Astrocyte (in vitro differentiated cells and primary cell): Measurements from ENCODE around the gene WDR35. TPM values are rescaled to one million over a fixed set of nuclear protein-coding genes. Genes with fewer than 3 reads are reported as not detected.

Experiments
- DNase-seq: peaks from one replicate; pipeline ENCODE4 v3.0.0-alpha.2; 2010; ENCODE audit warnings: low read depth
- FAIRE-seq: peaks from 2 replicates; lab custom pipeline; 2011; peaks lifted over from hg19 to GRCh38; lab: Jason Lieb, UNC
- H2AFZ ChIP-seq: 2 replicates; pipeline ENCODE4 v1.6.0; 2012; ENCODE audit warnings: low read depth, low read length, inconsistent platforms
- H3K27ac ChIP-seq: 2 replicates; pipeline ENCODE4 v1.5.1; 2011; ENCODE audit warnings: low read depth, low read length, inconsistent platforms
- H3K27me3 ChIP-seq: 2 replicates; pipeline ENCODE4 v1.6.0; 2011; ENCODE audit warnings: low read length, inconsistent platforms; ENCODE audit not compliant: insufficient read depth
- H3K36me3 ChIP-seq: 2 replicates; pipeline ENCODE4 v1.5.1; 2011; ENCODE audit warnings: low read length, inconsistent platforms; ENCODE audit not compliant: insufficient read depth
- H3K4me1 ChIP-seq: 2 replicates; pipeline ENCODE4 v1.5.1; 2011; ENCODE audit warnings: low read length, inconsistent platforms; ENCODE audit not compliant: insufficient read depth
- H3K4me2 ChIP-seq: 2 replicates; pipeline ENCODE4 v1.6.0; 2012; ENCODE audit warnings: low read length, inconsistent platforms
- H3K4me3 ChIP-seq: 2 replicates; pipeline ENCODE4 v1.5.1; 2011; ENCODE audit warnings: low read depth, mild to moderate bottlenecking, low read length, inconsistent platforms; ENCODE audit not compliant: insufficient read depth
- H3K79me2 ChIP-seq: 2 replicates; pipeline ENCODE4 v1.6.0; 2012; ENCODE audit warnings: mild to moderate bottlenecking, low read length, inconsistent platforms; ENCODE audit not compliant: insufficient read depth
- H3K9ac ChIP-seq: 2 replicates; pipeline ENCODE4 v1.6.0; 2012; ENCODE audit warnings: mild to moderate bottlenecking, low read length, inconsistent platforms
- H3K9me3 ChIP-seq: 2 replicates; pipeline ENCODE4 v1.5.1; 2012; ENCODE audit warnings: low read depth, mild to moderate bottlenecking, low read length, inconsistent platforms; ENCODE audit not compliant: insufficient read depth
- H4K20me1 ChIP-seq: 2 replicates; pipeline ENCODE4 v1.6.0; 2012; ENCODE audit warnings: low read length, inconsistent platforms; ENCODE audit not compliant: insufficient read depth
- H3K27ac Mint-ChIP-seq: one replicate; pipeline ENCODE4 v1.8.0; 2021; ENCODE audit warnings: mild to moderate bottlenecking, mixed read lengths; ENCODE audit not compliant: unreplicated experiment
- H3K27me3 Mint-ChIP-seq: one replicate; pipeline ENCODE4 v1.8.0; 2021; ENCODE audit warnings: low read depth, mixed read lengths; ENCODE audit not compliant: unreplicated experiment
- H3K36me3 Mint-ChIP-seq: one replicate; pipeline ENCODE4 v1.8.0; 2021; ENCODE audit warnings: low read depth, mixed read lengths; ENCODE audit not compliant: unreplicated experiment
- H3K4me1 Mint-ChIP-seq: one replicate; pipeline ENCODE4 v1.8.0; 2021; ENCODE audit warnings: low read depth, mixed read lengths; ENCODE audit not compliant: unreplicated experiment
- H3K4me3 Mint-ChIP-seq: one replicate; pipeline ENCODE4 v1.8.0; 2021; ENCODE audit warnings: mild to moderate bottlenecking, moderate library complexity, mixed read lengths; ENCODE audit not compliant: unreplicated experiment
- H3K9me3 Mint-ChIP-seq: one replicate; pipeline ENCODE4 v1.8.0; 2021; ENCODE audit warnings: mild to moderate bottlenecking, mixed read lengths; ENCODE audit not compliant: unreplicated experiment
- EZH2 ChIP-seq: IDR thresholded peaks from 2 replicates; pipeline ENCODE4 v1.6.1; 2012; ENCODE audit warnings: mild to moderate bottlenecking, low read length, inconsistent platforms; ENCODE audit not compliant: insufficient read depth
- total RNA-seq: library from RNA; stranded (reverse); gene quantifications from 2 replicates; pipeline ENCODE4 v1.2.1, GENCODE V29; 2021
- TF ChIP-seq, protein P1 (sequence below): IDR thresholded peaks from 2 replicates; pipeline ENCODE4 v1.5.1; 2011; ENCODE audit warnings: low read depth, mild to moderate bottlenecking, inconsistent platforms, low read length, moderate library complexity; ENCODE audit not compliant: insufficient read depth

WDR35 gene
- total RNA-seq, 1 donor from 2014 or later, result 9.6 TPM

DNA sequence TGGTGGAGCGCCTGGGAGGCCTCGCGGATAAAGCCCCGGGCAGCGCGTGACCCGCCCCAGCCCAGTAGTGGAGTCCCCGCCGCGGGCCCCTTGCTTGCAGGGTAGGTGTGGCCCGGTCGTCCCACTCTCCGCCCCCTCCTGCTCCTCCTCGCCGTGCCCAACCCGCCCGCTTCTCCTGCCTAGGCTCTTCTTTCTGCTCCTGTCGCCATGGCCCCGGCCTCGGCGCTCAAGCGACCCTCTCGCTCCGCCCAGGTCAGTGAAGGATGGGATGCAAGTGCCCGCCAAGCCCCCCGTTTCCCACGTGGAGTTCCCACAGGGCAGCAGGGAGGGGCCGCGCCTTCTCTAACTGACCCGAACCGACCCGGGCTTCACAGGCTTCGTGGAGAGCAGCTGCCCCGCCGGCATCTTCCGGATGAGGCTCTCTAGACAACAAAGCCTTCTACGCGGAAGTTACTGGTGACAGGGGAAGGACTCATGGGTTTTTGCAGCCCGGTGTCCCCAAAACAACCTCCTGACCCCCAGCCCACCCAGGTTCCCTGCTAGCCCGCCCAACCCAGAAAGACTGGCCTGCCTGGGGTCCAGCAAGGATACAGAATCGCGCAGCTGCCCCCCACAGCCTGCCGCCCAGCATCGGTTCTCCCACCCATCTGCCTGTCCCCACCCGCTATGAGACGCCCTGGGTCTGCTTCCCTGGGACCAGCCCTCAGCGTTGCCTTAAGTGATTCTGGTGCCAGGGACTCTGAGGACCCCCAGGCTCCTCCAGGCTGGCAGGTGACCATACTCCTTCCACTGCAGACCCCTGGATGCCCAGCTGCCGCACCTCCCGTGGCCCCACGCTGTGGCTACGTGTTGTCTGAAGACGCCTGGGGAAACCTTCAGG lies 121.0 kb downstream of the WDR35 start:
- no peak for DNase-seq
- Histone ChIP-seq H3K9ac (peak overlapping the region; percentile 56), H3K4me3 (peak overlapping the region; percentile 56), H3K79me2 (no peaks in the 10 kb centered on the region), H2AFZ (peak overlapping the region; percentile 80), H3K36me3 (no peaks in the 10 kb centered on the region), H3K27me3 (peaks cover 8% of the 10 kb centered on the region), H3K27ac (no peak overlapping the region), H3K4me1 (peaks cover 6% of the 10 kb centered on the region), H4K20me1 (no peaks in the 10 kb centered on the region), H3K9me3 (no peaks in the 10 kb centered on the region), H3K4me2 (peak overlapping the region; percentile 90)
- peaks cover 19% of the 10 kb centered on the region for H3K4me1 Mint-ChIP-seq
- no peak for FAIRE-seq
- H3K9me3 Mint-ChIP-seq, result peaks cover 6% of the 10 kb centered on the region
- H3K4me3 Mint-ChIP-seq, result peak overlapping the region; percentile 64
- no peak overlapping the region for H3K27ac Mint-ChIP-seq
- no peak for TF ChIP-seq EZH2
- TF ChIP-seq, protein P1, sequence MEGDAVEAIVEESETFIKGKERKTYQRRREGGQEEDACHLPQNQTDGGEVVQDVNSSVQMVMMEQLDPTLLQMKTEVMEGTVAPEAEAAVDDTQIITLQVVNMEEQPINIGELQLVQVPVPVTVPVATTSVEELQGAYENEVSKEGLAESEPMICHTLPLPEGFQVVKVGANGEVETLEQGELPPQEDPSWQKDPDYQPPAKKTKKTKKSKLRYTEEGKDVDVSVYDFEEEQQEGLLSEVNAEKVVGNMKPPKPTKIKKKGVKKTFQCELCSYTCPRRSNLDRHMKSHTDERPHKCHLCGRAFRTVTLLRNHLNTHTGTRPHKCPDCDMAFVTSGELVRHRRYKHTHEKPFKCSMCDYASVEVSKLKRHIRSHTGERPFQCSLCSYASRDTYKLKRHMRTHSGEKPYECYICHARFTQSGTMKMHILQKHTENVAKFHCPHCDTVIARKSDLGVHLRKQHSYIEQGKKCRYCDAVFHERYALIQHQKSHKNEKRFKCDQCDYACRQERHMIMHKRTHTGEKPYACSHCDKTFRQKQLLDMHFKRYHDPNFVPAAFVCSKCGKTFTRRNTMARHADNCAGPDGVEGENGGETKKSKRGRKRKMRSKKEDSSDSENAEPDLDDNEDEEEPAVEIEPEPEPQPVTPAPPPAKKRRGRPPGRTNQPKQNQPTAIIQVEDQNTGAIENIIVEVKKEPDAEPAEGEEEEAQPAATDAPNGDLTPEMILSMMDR, result no peak
- H3K27me3 Mint-ChIP-seq, result peaks cover 32% of the 10 kb centered on the region
- H3K36me3 Mint-ChIP-seq, result peaks cover 5% of the 10 kb centered on the region

DNA sequence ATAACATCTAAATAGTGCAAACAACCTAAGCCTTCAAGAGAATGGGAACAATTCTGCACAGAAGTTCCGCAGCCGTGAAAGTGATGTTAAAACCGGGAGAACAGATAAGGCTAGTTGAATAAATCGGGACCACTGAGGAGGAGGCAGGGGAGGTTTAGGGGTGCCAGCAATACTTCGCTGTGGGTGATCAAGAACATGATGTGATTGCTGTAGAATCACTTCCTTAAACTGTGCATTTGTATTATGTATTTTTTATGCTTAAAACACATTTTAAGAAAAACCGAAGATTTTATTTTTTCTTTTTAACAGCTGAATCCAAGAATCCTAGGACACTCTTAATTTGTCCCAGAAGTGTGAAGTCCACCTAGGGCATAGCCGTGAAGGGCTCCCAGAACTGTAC lies 121.7 kb downstream of the WDR35 start:
- Histone ChIP-seq H3K4me2 (peak overlapping the region; percentile 90), H2AFZ (peak overlapping the region; percentile 80), H3K27ac (no peak overlapping the region), H4K20me1 (no peaks in the 10 kb centered on the region), H3K9ac (peak overlapping the region; percentile 56), H3K4me1 (peaks cover 11% of the 10 kb centered on the region), H3K27me3 (peaks cover 8% of the 10 kb centered on the region), H3K79me2 (no peaks in the 10 kb centered on the region), H3K4me3 (peak overlapping the region; percentile 56), H3K9me3 (no peaks in the 10 kb centered on the region), H3K36me3 (no peaks in the 10 kb centered on the region)
- Mint-ChIP-seq H3K36me3 (peaks cover 5% of the 10 kb centered on the region), H3K4me3 (no peak overlapping the region), H3K9me3 (peaks cover 6% of the 10 kb centered on the region), H3K27ac (no peak overlapping the region), H3K27me3 (peaks cover 32% of the 10 kb centered on the region), H3K4me1 (peaks cover 19% of the 10 kb centered on the region)
- DNase-seq, result no peak
- no peak for TF ChIP-seq EZH2
- no peak for FAIRE-seq

DNA sequence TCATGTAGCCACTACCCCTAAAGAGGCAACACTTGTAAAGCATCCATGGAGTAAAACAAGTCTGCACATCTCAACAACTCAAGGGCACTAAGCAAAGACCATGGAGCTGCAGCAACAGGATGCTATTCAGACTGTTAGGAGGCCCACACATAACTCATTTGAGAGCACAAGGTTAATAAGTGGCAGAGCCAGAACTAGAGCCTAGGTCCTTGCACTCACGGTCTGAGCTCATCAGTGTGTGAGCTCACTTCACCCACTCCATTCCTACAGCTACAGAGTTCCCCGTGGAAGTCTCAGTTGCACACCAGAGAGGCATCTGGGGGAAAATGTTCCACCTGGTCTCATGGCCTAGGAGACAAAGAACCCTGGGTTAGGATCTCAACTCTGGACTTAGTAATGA lies 123.1 kb downstream of the WDR35 start:
- H3K36me3 Mint-ChIP-seq, result peaks cover 5% of the 10 kb centered on the region
- peaks cover 21% of the 10 kb centered on the region for H3K4me1 Mint-ChIP-seq
- H3K79me2 ChIP-seq, result no peaks in the 10 kb centered on the region
- H3K9me3 ChIP-seq, result no peaks in the 10 kb centered on the region
- H3K36me3 ChIP-seq, result no peaks in the 10 kb centered on the region
- no peak overlapping the region for H3K4me2 ChIP-seq
- H4K20me1 ChIP-seq, result no peaks in the 10 kb centered on the region
- no peak overlapping the region for H3K27ac ChIP-seq
- H3K4me3 Mint-ChIP-seq, result no peak overlapping the region
- TF ChIP-seq, protein P1, result no peak
- no peak for TF ChIP-seq EZH2
- peaks cover 6% of the 10 kb centered on the region for H3K9me3 Mint-ChIP-seq
- no peak overlapping the region for H3K27ac Mint-ChIP-seq
- DNase-seq, result no peak
- peaks cover 26% of the 10 kb centered on the region for H3K27me3 Mint-ChIP-seq
- peaks cover 8% of the 10 kb centered on the region for H3K27me3 ChIP-seq
- no peak overlapping the region for H3K4me3 ChIP-seq
- no peak for FAIRE-seq
- H3K9ac ChIP-seq, result no peak overlapping the region
- no peak overlapping the region for H2AFZ ChIP-seq
- peaks cover 11% of the 10 kb centered on the region for H3K4me1 ChIP-seq
